Kidney epithelial cell (primary cell): Measurements from ENCODE around the gene ELMOD2. TPM values are rescaled to one million over a fixed set of nuclear protein-coding genes. Genes with fewer than 3 reads are reported as not detected.
A peak's percentile ranks its signal among the peaks of the same experiment; 100 is the strongest.
"Not testable (repeated sequence)": the region's sequence is repeated elsewhere in the genome, so short reads cannot be mapped to it uniquely, and the experiment has no call there.

Experiments
- DNase-seq: peaks from one replicate; pipeline ENCODE4 v3.0.0-alpha.2; 2010; ENCODE audit warnings: low read depth
- H3K27me3 ChIP-seq: 2 replicates; pipeline ENCODE4 v1.6.0; 2011; ENCODE audit warnings: low read length; ENCODE audit not compliant: control insufficient read depth, insufficient read depth
- H3K36me3 ChIP-seq: 2 replicates; pipeline ENCODE4 v1.5.1; 2011; ENCODE audit warnings: low read length; ENCODE audit not compliant: control insufficient read depth, insufficient read depth
- H3K4me3 ChIP-seq: 2 replicates; pipeline ENCODE4 v1.5.1; 2011; ENCODE audit warnings: low read depth, mild to moderate bottlenecking, control low read depth, low read length
- total RNA-seq: library from RNA; depleted of rRNA; stranded (reverse); fragments of >200 nt; gene quantifications from 2 replicates; pipeline ENCODE4 v1.2.3, GENCODE V29; 2015
- TF ChIP-seq, protein P1 (sequence below): IDR thresholded peaks from 2 replicates; pipeline ENCODE4 v1.5.1; 2011; ENCODE audit warnings: mild to moderate bottlenecking, moderate library complexity, low read length, control low read depth, inconsistent platforms; ENCODE audit not compliant: insufficient read depth, poor library complexity, severe bottlenecking

The ELMOD2 gene
- total RNA-seq, 1 donor from 2014 or later: 60.5 TPM

DNA sequence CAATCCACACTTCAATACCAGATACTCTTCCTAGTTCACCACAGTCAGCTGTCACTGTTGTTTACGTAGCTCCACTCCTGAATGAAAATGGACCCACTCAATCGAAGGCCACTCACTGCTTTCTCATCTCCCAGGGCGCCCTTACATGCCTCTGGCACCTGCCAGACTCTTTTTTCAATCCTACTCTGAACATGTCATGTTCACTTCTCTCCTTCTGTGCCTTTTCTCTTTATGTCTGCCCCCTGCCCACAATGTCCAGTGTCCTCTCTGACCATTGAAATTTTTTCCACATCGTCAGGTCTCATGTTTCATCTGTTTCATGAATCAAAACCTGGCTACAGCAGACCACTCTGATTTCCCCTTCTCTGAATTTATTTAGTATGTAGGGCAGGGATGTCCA, 24.6 kb upstream of the ELMOD2 start:
- TF ChIP-seq, protein P1, sequence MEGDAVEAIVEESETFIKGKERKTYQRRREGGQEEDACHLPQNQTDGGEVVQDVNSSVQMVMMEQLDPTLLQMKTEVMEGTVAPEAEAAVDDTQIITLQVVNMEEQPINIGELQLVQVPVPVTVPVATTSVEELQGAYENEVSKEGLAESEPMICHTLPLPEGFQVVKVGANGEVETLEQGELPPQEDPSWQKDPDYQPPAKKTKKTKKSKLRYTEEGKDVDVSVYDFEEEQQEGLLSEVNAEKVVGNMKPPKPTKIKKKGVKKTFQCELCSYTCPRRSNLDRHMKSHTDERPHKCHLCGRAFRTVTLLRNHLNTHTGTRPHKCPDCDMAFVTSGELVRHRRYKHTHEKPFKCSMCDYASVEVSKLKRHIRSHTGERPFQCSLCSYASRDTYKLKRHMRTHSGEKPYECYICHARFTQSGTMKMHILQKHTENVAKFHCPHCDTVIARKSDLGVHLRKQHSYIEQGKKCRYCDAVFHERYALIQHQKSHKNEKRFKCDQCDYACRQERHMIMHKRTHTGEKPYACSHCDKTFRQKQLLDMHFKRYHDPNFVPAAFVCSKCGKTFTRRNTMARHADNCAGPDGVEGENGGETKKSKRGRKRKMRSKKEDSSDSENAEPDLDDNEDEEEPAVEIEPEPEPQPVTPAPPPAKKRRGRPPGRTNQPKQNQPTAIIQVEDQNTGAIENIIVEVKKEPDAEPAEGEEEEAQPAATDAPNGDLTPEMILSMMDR: no peak
- no peaks in the 10 kb centered on the region for H3K36me3 ChIP-seq
- H3K4me3 ChIP-seq: no peak overlapping the region
- peaks cover 16% of the 10 kb centered on the region for H3K27me3 ChIP-seq
- DNase-seq: no peak

DNA sequence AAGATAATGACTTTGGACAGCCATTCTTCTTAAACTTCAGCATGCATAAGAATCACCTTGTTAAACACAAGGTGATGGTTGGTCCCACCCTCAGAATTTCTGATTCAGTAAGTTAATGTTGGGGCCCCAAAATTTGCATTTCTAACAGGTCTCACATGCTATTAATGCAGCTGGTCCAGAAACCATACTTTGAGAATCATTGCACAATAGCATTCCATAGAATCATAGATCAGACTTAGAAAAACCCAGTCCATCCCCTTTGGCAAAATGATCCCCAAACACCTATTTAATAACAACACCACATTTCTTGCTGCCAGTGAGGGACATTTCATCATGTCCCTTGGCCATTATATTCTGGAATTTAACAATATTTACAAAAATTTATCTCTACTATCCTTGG, 19.7 kb upstream of the ELMOD2 start:
- Histone ChIP-seq H3K36me3 (no peaks in the 10 kb centered on the region), H3K27me3 (no peaks in the 10 kb centered on the region), H3K4me3 (no peak overlapping the region)
- TF ChIP-seq, protein P1: no peak
- no peak for DNase-seq

DNA sequence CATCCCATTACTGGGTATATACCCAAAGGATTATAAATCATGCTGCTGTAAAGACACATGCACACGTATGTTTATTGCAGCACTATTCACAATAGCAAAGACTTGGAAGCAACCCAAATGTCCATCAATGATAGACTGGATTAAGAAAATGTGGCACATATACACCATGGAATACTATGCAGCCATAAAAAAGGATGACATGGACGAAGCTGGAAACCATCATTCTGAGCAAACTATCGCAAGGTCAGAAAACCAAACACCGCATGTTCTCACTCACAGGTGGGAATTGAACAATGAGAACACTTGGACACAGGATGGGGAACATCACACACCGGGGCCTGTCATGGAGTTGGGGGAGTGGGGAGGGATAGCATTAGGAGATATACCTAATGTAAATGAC, 10.2 kb upstream of the ELMOD2 start:
- H3K4me3 ChIP-seq, H3K27me3 ChIP-seq, H3K36me3 ChIP-seq, DNase-seq: not testable (repeated sequence)

DNA sequence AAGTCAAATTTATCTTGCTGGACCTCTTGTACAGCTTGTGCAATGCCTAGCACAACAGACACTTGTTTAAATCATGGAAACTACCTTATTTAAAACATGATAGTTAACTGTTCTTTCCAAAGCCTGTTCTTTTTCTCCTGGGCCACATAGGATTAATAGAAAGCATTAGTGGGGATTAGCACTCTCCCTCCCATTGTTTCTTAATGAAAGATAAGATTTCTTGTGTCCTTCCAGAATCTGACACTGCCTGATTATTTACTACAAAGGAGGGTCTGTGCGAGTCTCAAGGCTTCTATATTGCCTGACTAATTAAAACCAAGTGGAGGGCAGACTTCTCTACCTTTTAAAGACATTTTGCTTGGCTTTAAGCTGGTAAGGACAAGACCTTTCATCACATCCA, 8.5 kb upstream of the ELMOD2 start:
- H3K36me3 ChIP-seq: no peaks in the 10 kb centered on the region
- no peak for DNase-seq
- H3K4me3 ChIP-seq: no peak overlapping the region
- TF ChIP-seq, protein P1: no peak
- no peaks in the 10 kb centered on the region for H3K27me3 ChIP-seq

DNA sequence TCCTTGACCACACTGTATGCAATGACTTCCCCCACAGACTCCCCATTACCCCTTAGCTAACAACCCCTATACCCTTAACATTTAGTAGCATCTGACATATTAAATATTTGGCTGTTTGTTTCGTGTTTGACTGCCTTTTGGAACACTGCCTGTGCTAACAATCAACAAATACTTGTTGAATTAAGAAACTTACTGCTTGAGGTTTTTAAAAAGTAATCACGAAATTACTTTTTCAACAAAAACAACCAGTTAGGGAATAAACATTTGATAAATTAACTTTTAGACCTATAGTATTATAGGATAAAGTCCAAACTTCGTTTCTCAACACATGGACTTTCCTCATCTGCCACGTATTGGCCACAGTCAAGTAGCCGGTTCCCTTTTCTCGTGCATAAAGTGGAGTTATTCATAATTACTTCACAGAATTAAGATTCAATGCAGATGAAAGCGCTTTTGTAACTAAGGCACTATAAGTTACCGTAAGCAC, 555 bp upstream of the ELMOD2 start:
- Histone ChIP-seq H3K4me3 (peak overlapping the region; percentile 27), H3K27me3 (no peaks in the 10 kb centered on the region), H3K36me3 (no peaks in the 10 kb centered on the region)
- no peak for DNase-seq
- TF ChIP-seq, protein P1: no peak

DNA sequence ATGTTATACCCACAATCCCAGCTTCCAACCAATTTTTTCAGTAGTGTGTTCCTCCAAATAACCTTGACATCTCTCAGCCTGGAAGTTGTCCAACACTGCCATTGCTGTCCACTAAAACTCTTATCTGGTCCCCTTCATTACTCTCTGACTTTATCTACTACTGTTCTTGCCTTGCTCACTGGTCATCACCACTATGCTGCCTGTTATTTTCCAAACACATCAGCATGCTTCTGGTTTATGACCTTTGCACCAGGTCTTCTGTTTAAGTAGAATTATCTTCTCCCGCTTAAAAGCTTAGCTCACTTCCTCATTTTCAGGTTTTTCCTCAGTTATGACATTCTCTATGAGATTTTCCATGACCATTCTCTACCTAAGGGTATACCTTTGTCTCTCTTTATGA, 5.5 kb downstream of the ELMOD2 start:
- no peak for DNase-seq
- H3K36me3 ChIP-seq: no peaks in the 10 kb centered on the region

More for the DNA sequence above, 5.5 kb downstream of the ELMOD2 start:
- H3K4me3 ChIP-seq: no peak overlapping the region
- TF ChIP-seq, protein P1: no peak
- no peaks in the 10 kb centered on the region for H3K27me3 ChIP-seq
